ENCODE results near the gene BRME1.

GRCh38 chr19:13902993-13903555 is 2.8 kb downstream of the BRME1 start:
- TF ChIP-seq, protein P1, sequence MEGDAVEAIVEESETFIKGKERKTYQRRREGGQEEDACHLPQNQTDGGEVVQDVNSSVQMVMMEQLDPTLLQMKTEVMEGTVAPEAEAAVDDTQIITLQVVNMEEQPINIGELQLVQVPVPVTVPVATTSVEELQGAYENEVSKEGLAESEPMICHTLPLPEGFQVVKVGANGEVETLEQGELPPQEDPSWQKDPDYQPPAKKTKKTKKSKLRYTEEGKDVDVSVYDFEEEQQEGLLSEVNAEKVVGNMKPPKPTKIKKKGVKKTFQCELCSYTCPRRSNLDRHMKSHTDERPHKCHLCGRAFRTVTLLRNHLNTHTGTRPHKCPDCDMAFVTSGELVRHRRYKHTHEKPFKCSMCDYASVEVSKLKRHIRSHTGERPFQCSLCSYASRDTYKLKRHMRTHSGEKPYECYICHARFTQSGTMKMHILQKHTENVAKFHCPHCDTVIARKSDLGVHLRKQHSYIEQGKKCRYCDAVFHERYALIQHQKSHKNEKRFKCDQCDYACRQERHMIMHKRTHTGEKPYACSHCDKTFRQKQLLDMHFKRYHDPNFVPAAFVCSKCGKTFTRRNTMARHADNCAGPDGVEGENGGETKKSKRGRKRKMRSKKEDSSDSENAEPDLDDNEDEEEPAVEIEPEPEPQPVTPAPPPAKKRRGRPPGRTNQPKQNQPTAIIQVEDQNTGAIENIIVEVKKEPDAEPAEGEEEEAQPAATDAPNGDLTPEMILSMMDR (IDR thresholded peaks at IDR 0.05): no peak
- no peak for TF ChIP-seq POLR2A (IDR thresholded peaks at IDR 0.05)
- no peak for TF ChIP-seq EP300 (IDR thresholded peaks at IDR 0.05)

Data from ovary (tissue), 3 donors.